ENCODE results near the gene RBM12. TPM values are rescaled to one million over a fixed set of nuclear protein-coding genes. Genes with fewer than 3 reads are reported as not detected.

The RBM12 gene
- polyA plus RNA-seq, 1 donor from 2014 or later = 53.9 TPM

DNA sequence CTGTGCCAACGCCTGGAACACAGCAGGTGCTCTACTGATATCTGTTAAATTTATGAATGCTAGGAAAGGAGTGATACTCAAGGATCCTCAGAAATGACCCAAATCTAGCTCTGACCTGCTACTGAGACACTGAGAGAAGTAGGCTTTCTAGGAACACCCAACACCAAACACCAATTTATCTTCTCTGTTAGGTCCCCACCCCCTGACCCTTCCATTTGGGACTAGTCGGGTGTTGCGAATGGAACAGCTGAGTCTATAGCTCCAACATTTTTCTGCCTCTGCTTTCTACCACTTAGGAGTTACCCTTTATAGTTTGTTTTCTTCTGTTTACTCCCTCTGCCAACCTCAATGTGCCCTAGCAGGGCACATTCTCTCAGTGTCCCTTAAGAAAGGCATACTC is 24.0 kb downstream of the RBM12 start:
- H2AFZ ChIP-seq (ENCODE audit: low read depth, low read length) = no peak overlapping the region
- H4K20me1 ChIP-seq (ENCODE audit: insufficient read depth) = no peaks in the 10 kb centered on the region
- H3F3A ChIP-seq (ENCODE audit: insufficient read depth, low read length, poor library complexity, severe bottlenecking) = peaks cover 4% of the 10 kb centered on the region
- peaks cover 66% of the 10 kb centered on the region for H3K79me2 ChIP-seq (replicated peaks; ENCODE audit: insufficient read depth, low read length)
- H3K4me3 ChIP-seq (ENCODE audit: low read length) = no peak overlapping the region
- H3K27me3 ChIP-seq (ENCODE audit: insufficient read depth, low read depth, low read length) = no peaks in the 10 kb centered on the region
- no peaks in the 10 kb centered on the region for H3K9me3 ChIP-seq (ENCODE audit: low read length)
- TF ChIP-seq RAD21 (conservative IDR thresholded peaks at IDR 0.05) (no peak), SMC3 (conservative IDR thresholded peaks at IDR 0.05; ENCODE audit: poor library complexity) (no peak), CTCF (IDR thresholded peaks at IDR 0.05; ENCODE audit: poor library complexity, severe bottlenecking) (no peak), EZH2 (IDR thresholded peaks at IDR 0.05; ENCODE audit: borderline replicate concordance, insufficient read depth, low read length, poor library complexity, severe bottlenecking) (no peak), EP300 (conservative IDR thresholded peaks at IDR 0.05; ENCODE audit: poor library complexity, severe bottlenecking) (no peak), POLR2AphosphoS5 (IDR thresholded peaks at IDR 0.05) (no peak), MXI1 (conservative IDR thresholded peaks at IDR 0.05; ENCODE audit: poor library complexity, severe bottlenecking) (no peak), TAF1 (IDR thresholded peaks at IDR 0.05; ENCODE audit: low read depth) (no peak)
- TF ChIP-seq, protein P1, sequence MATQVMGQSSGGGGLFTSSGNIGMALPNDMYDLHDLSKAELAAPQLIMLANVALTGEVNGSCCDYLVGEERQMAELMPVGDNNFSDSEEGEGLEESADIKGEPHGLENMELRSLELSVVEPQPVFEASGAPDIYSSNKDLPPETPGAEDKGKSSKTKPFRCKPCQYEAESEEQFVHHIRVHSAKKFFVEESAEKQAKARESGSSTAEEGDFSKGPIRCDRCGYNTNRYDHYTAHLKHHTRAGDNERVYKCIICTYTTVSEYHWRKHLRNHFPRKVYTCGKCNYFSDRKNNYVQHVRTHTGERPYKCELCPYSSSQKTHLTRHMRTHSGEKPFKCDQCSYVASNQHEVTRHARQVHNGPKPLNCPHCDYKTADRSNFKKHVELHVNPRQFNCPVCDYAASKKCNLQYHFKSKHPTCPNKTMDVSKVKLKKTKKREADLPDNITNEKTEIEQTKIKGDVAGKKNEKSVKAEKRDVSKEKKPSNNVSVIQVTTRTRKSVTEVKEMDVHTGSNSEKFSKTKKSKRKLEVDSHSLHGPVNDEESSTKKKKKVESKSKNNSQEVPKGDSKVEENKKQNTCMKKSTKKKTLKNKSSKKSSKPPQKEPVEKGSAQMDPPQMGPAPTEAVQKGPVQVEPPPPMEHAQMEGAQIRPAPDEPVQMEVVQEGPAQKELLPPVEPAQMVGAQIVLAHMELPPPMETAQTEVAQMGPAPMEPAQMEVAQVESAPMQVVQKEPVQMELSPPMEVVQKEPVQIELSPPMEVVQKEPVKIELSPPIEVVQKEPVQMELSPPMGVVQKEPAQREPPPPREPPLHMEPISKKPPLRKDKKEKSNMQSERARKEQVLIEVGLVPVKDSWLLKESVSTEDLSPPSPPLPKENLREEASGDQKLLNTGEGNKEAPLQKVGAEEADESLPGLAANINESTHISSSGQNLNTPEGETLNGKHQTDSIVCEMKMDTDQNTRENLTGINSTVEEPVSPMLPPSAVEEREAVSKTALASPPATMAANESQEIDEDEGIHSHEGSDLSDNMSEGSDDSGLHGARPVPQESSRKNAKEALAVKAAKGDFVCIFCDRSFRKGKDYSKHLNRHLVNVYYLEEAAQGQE (IDR thresholded peaks at IDR 0.05; ENCODE audit: borderline replicate concordance) = no peak
- H3K36me3 ChIP-seq (ENCODE audit: insufficient read depth, low read length) = no peaks in the 10 kb centered on the region
- no peak overlapping the region for H3K4me2 ChIP-seq (ENCODE audit: low read length)
- H3K9ac ChIP-seq (ENCODE audit: low read length) = no peak overlapping the region
- H3K27ac ChIP-seq (ENCODE audit: low read length) = no peak overlapping the region
- no peaks in the 10 kb centered on the region for H3K9me2 ChIP-seq (ENCODE audit: insufficient read depth, low read length)

DNA sequence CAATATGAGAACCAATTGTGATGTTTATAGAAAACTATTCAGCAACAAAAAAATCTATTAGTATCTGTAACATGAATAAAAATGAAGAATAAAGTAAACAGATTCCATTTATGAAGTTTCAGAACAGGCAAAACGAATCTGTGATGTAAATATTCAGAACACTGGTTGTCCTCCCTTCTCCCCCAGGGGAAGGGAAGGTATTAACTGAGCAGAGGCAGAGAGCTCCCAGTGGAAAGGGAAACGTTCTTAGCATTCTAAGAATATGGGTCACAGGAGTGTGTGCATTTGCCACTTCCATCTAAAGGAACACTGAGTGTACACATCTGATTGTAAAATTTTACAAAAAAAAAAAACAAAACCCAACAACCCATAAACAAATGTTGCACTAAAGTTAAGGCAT is 25.9 kb downstream of the RBM12 start:
- Histone ChIP-seq H4K20me1 (ENCODE audit: insufficient read depth) (no peaks in the 10 kb centered on the region), H3K36me3 (ENCODE audit: insufficient read depth, low read length) (no peaks in the 10 kb centered on the region), H3K9me3 (ENCODE audit: low read length) (no peaks in the 10 kb centered on the region), H3K9ac (ENCODE audit: low read length) (no peak overlapping the region), H3K27ac (ENCODE audit: low read length) (no peak overlapping the region), H3K9me2 (ENCODE audit: insufficient read depth, low read length) (no peaks in the 10 kb centered on the region), H3K4me2 (ENCODE audit: low read length) (no peak overlapping the region), H2AFZ (ENCODE audit: low read depth, low read length) (no peak overlapping the region), H3K79me2 (replicated peaks; ENCODE audit: insufficient read depth, low read length) (peaks cover 67% of the 10 kb centered on the region), H3K4me3 (ENCODE audit: low read length) (no peak overlapping the region), H3K27me3 (ENCODE audit: insufficient read depth, low read depth, low read length) (no peaks in the 10 kb centered on the region), H3F3A (ENCODE audit: insufficient read depth, low read length, poor library complexity, severe bottlenecking) (peaks cover 4% of the 10 kb centered on the region)
- no peak for TF ChIP-seq EZH2 (IDR thresholded peaks at IDR 0.05; ENCODE audit: borderline replicate concordance, insufficient read depth, low read length, poor library complexity, severe bottlenecking)
- no peak for TF ChIP-seq CTCF (IDR thresholded peaks at IDR 0.05; ENCODE audit: poor library complexity, severe bottlenecking)
- TF ChIP-seq RAD21 (conservative IDR thresholded peaks at IDR 0.05) = no peak
- TF ChIP-seq, protein P1 (IDR thresholded peaks at IDR 0.05; ENCODE audit: borderline replicate concordance) = no peak
- TF ChIP-seq TAF1 (IDR thresholded peaks at IDR 0.05; ENCODE audit: low read depth) = no peak
- TF ChIP-seq SMC3 (conservative IDR thresholded peaks at IDR 0.05; ENCODE audit: poor library complexity) = no peak
- no peak for TF ChIP-seq EP300 (conservative IDR thresholded peaks at IDR 0.05; ENCODE audit: poor library complexity, severe bottlenecking)
- no peak for TF ChIP-seq POLR2AphosphoS5 (IDR thresholded peaks at IDR 0.05)
- TF ChIP-seq MXI1 (conservative IDR thresholded peaks at IDR 0.05; ENCODE audit: poor library complexity, severe bottlenecking) = no peak

Data from neural cell (in vitro differentiated cells).